HepG2 (cell line): ENCODE measurements around the gene PTPRM. TPM values are rescaled to one million over a fixed set of nuclear protein-coding genes. Genes with fewer than 3 reads are reported as not detected.

Source experiments
- ATAC-seq: fragments of 200-7000 bp; cut with Tn5 transposase; 3 replicates; pipeline ENCODE4 v1.9.1; 2020; ENCODE audit warnings: mild to moderate bottlenecking, moderate library complexity
- BruUV-seq: library from RNA; stranded (reverse); fragments of 400-500 nt; replicated peaks from 2 replicates; lab custom pipeline; 2021; lab: Mats Ljungman, UMichigan
- CTCF ChIA-PET: fragments of 300-600 bp; formaldehyde crosslinking; extraction: SDS; loops from one replicate; lab custom pipeline; 2021; ENCODE audit warnings: low total read pairs, inconsistent platforms, low intra/inter-chr PET ratio; lab: Yijun Ruan, JAX
- POLR2A ChIA-PET: fragments of 350-600 bp; sonication (Branson Sonifier 250); formaldehyde crosslinking; loops from one replicate; lab custom pipeline; 2020; ENCODE audit warnings: antibody characterized with exemption, inconsistent platforms; lab: Yijun Ruan, JAX
- DNase-seq: peaks from one replicate; pipeline ENCODE4 v3.0.0-alpha.2; 2015; ENCODE audit warnings: low spot score
- FAIRE-seq: peaks from 3 replicates; lab custom pipeline; 2011; peaks lifted over from hg19 to GRCh38; lab: Jason Lieb, UNC
- H2AFZ ChIP-seq: one replicate; pipeline ENCODE4 v1.6.1; 2011; ENCODE audit warnings: low read length, inconsistent platforms
- H3K27ac ChIP-seq: fragments of 300-600 bp; 3 replicates; pipeline ENCODE4 v1.8.0; 2011; ENCODE audit warnings: mixed run types, mild to moderate bottlenecking, mixed read lengths, low read length, inconsistent platforms; ENCODE audit not compliant: insufficient read depth; ENCODE audit errors: extremely low read length
- H3K27me3 ChIP-seq, 2 experiments: fragments of 200-600 bp in 1 of 2; 2 replicates in 1 of 2; 3 replicates in 1 of 2; pipeline versions ENCODE4 v1.6.0 to v1.8.0; 2011; ENCODE audit warnings: low read length in 2 of 2, mild to moderate bottlenecking in 2 of 2, moderate library complexity in 2 of 2, inconsistent platforms in 1 of 2; ENCODE audit not compliant: insufficient read depth in 2 of 2, control insufficient read depth in 1 of 2
- H3K36me3 ChIP-seq, 2 experiments: fragments of 200-600 bp in 1 of 2; replicated peaks in 1 of 2; 2 replicates in 1 of 2; 3 replicates in 1 of 2; pipeline versions ENCODE4 v1.5.1 to v1.8.0; 2011; ENCODE audit warnings: low read length in 2 of 2, inconsistent platforms in 1 of 2; ENCODE audit not compliant: insufficient read depth in 2 of 2, control insufficient read depth in 1 of 2
- H3K4me1 ChIP-seq: 2 replicates; pipeline ENCODE4 v1.5.1; 2012; ENCODE audit warnings: low read length, inconsistent platforms; ENCODE audit not compliant: insufficient read depth
- H3K4me2 ChIP-seq: 2 replicates; pipeline ENCODE4 v1.6.0; 2011; ENCODE audit warnings: low read depth, low read length, inconsistent platforms
- H3K4me3 ChIP-seq, 3 experiments: fragments of 200-600 bp in 1 of 3; sonication (generic), shearing (Covaris generic) in 1 of 3; replicated peaks in 1 of 3; 2 replicates each; pipeline ENCODE4 v1.5.1; 2011 to 2016; ENCODE audit warnings: low read length in 3 of 3, inconsistent platforms in 2 of 3, low read depth in 2 of 3, mild to moderate bottlenecking in 2 of 3, control low read depth in 1 of 3, mixed read lengths in 1 of 3; ENCODE audit not compliant: insufficient read depth in 1 of 3
- H3K79me2 ChIP-seq: one replicate; pipeline ENCODE4 v1.6.1; 2011; ENCODE audit warnings: low read length, inconsistent platforms; ENCODE audit not compliant: insufficient read depth
- H3K9ac ChIP-seq: 2 replicates; pipeline ENCODE4 v1.6.0; 2011; ENCODE audit warnings: mild to moderate bottlenecking, low read depth, low read length, inconsistent platforms; ENCODE audit not compliant: insufficient read depth
- H3K9me3 ChIP-seq: 2 replicates; pipeline ENCODE4 v1.5.1; 2012; ENCODE audit warnings: mild to moderate bottlenecking, low read length
- H4K20me1 ChIP-seq: 2 replicates; pipeline ENCODE4 v1.6.0; 2011; ENCODE audit warnings: inconsistent platforms, mild to moderate bottlenecking, low read length, moderate library complexity; ENCODE audit not compliant: insufficient read depth
- CEBPG ChIP-seq: IDR thresholded peaks from 2 replicates; pipeline ENCODE4 v1.6.1; 2016
- CREM ChIP-seq, 2 experiments: sonication (generic) in 1 of 2; formaldehyde crosslinking in 1 of 2; IDR thresholded peaks; 2 replicates each; pipeline versions ENCODE4 v1.4.0 to v1.6.1; 2016 to 2020; ENCODE audit warnings: antibody characterized with exemption in 1 of 2, mild to moderate bottlenecking in 1 of 2, missing genetic modification reagents in 1 of 2
- FOXP1 ChIP-seq, 2 experiments: fragments of 450-650 bp in 1 of 2; IDR thresholded peaks; 2 replicates each; pipeline ENCODE4 v1.6.1; 2017 to 2018; ENCODE audit warnings: antibody characterized with exemption in 1 of 2
- GABPB1 ChIP-seq: IDR thresholded peaks from 2 replicates; pipeline ENCODE4 v1.6.1; 2016; ENCODE audit warnings: mild to moderate bottlenecking, missing genetic modification reagents, moderate library complexity, missing compliant biosample characterization
- HDAC2 ChIP-seq: sonication (generic); formaldehyde crosslinking; IDR thresholded peaks from 2 replicates; pipeline ENCODE4 v1.4.0; 2020; ENCODE audit warnings: missing genetic modification reagents
- HNF4A ChIP-seq: sonication (generic); formaldehyde crosslinking; IDR thresholded peaks from 2 replicates; pipeline ENCODE4 v1.4.0; 2020; ENCODE audit warnings: missing genetic modification reagents
- NFATC3 ChIP-seq: sonication (generic); formaldehyde crosslinking; IDR thresholded peaks from 2 replicates; pipeline ENCODE4 v1.5.1; 2020; ENCODE audit warnings: mild to moderate bottlenecking, missing genetic modification reagents
- NR2F1 ChIP-seq, 2 experiments: fragments of 450-650 bp in 1 of 2; formaldehyde crosslinking in 1 of 2; IDR thresholded peaks; 2 replicates each; pipeline versions ENCODE4 v1.5.0 to v1.6.1; 2016 to 2020; ENCODE audit warnings: mild to moderate bottlenecking in 1 of 2, missing compliant biosample characterization in 1 of 2, missing genetic modification reagents in 1 of 2, moderate library complexity in 1 of 2
- PAXIP1 ChIP-seq: sonication (generic); formaldehyde crosslinking; conservative IDR thresholded peaks from 2 replicates; pipeline ENCODE4 v1.4.0; 2020; ENCODE audit warnings: mild to moderate bottlenecking, missing genetic modification reagents, moderate library complexity
- PITX1 ChIP-seq: sonication (generic); formaldehyde crosslinking; IDR thresholded peaks from 2 replicates; pipeline ENCODE4 v1.5.1; 2020; ENCODE audit warnings: mild to moderate bottlenecking, missing genetic modification reagents
- SAP130 ChIP-seq: IDR thresholded peaks from 2 replicates; pipeline ENCODE4 v1.6.1; 2016; ENCODE audit warnings: low read depth
- ZMAT3 ChIP-seq: sonication (generic); formaldehyde crosslinking; conservative IDR thresholded peaks from 2 replicates; pipeline ENCODE4 v1.7.0; 2021; ENCODE audit warnings: missing genetic modification reagents
- ZNF749 ChIP-seq: sonication (generic); formaldehyde crosslinking; IDR thresholded peaks from 2 replicates; pipeline ENCODE4 v1.8.0; 2022; ENCODE audit warnings: mild to moderate bottlenecking, missing genetic modification reagents, moderate library complexity, borderline replicate concordance
- WGBS: methylation state at CpG from one replicate; pipeline ENCODE4 v1.1.6; 2017; ENCODE audit warnings: low lambda C conversion rate; 5-methylcytosine and 5-hydroxymethylcytosine counted together
- in situ Hi-C: cut with HindIII; loops from 2 replicates; pipeline ENCODE4 v1.10.0; 2017; ENCODE audit warnings: low pct_unique_long_range_greater_than_20kb; ENCODE audit not compliant: extremely low pct_ligation_motif_present
- intact Hi-C: fragments of 100-400 bp; cut with micrococcal nuclease; formaldehyde crosslinking; loops from one replicate; pipeline ENCODE4 v1.10.0; 2022; ENCODE audit not compliant: unreplicated experiment
- polyA plus RNA-seq, 8 experiments: library from polyadenylated mRNA; depleted of rRNA in 3 of 8; stranded (reverse) in 7 of 8; unstranded in 1 of 8; fragments of >200 nt; fragmentation: Illumina TruSeq in 4 of 8; extraction: Trizol in 4 of 8; gene quantifications; 2 replicates each; pipeline versions ENCODE4 v1.2.1 to v1.2.3, GENCODE V29; 2011 to 2016; ENCODE audit warnings: low read depth in 4 of 8, missing spikeins in 1 of 8, mixed read lengths in 1 of 8; ENCODE audit not compliant: insufficient read depth in 1 of 8
- total RNA-seq, 5 experiments: library from RNA; depleted of rRNA; stranded (reverse); fragments of >200 nt; fragmentation: Illumina TruSeq; extraction: Trizol; gene quantifications; 2 replicates each; pipeline ENCODE4 v1.2.3, GENCODE V29; 2016; ENCODE audit warnings: low read depth in 1 of 5
- TF ChIP-seq, protein P1 (sequence below): sonication (generic); formaldehyde crosslinking; IDR thresholded peaks from 2 replicates; pipeline ENCODE4 v1.4.0; 2020; ENCODE audit warnings: missing genetic modification reagents
- TF ChIP-seq, protein P2 (sequence below): sonication (generic); formaldehyde crosslinking; IDR thresholded peaks from 2 replicates; pipeline ENCODE4 v1.5.1; 2020; ENCODE audit warnings: mild to moderate bottlenecking, missing genetic modification reagents, borderline replicate concordance

PTPRM gene
- total and polyA plus RNA-seq, 2 of the 13 experiments (the other 11 are each of a cell fraction or from before 2014, with no cell fraction given): 12.6 to 108 TPM

- Histone ChIP-seq H4K20me1 (no peaks in the 10 kb centered on the region; the same call in 1 of the 2 replicates), H3K4me3 (no peak overlapping the region; a peak in 1 of 6 replicates), H2AFZ (no peak overlapping the region), H3K9me3 (no peaks in the 10 kb centered on the region), H3K9ac (no peak overlapping the region), H3K4me2 (peak overlapping the region; percentile 41), H3K27ac (no peak overlapping the region), H3K27me3 (no peaks in the 10 kb centered on the region), H3K79me2 (peaks cover 4% of the 10 kb centered on the region), H3K4me1 (peaks cover 32% of the 10 kb centered on the region), H3K36me3 (no peaks in the 10 kb centered on the region; a peak in 1 of 5 replicates)
- WGBS: 5% methylated on average over 2 of the region's 2 CpGs
- peak; percentile 90 for FAIRE-seq
- DNase-seq: peak; percentile 80
- intact Hi-C loops: no loop called here
- peak; percentile 100 for ATAC-seq
- no TSS peak for BruUV-seq
- CTCF ChIA-PET: no interaction called here
- POLR2A ChIA-PET: interaction anchor here (1.2 kb wide), 2 partner anchors 31 to 97 kb away, joined by 5 read pairs; no protein-coding TSS in a partner anchor
- in situ Hi-C loops: no loop called here
- TF ChIP-seq ZMAT3 (CRISPR knock-in tag) (no peak), NR2F1 (CRISPR knock-in tag; IDR thresholded peaks at IDR 0.05) (peak; percentile 25 to 29; a peak in 2 of 4 replicates), HNF4A (CRISPR knock-in tag) (peak; percentile 84), ZNF749 (CRISPR knock-in tag) (no peak), NFATC3 (CRISPR knock-in tag) (no peak), GABPB1 (CRISPR knock-in tag) (no peak), SAP130 (CRISPR knock-in tag) (peak; percentile 64), CEBPG (CRISPR knock-in tag) (peak; percentile 83), PAXIP1 (peak; percentile 58), PITX1 (CRISPR knock-in tag) (no peak), HDAC2 (peak; percentile 61; the same call in 1 of the 2 replicates), FOXP1 (IDR thresholded peaks at IDR 0.05) (peak; percentile 46; the same call in 1 of the 2 replicates), FOXP1 (CRISPR knock-in tag; IDR thresholded peaks at IDR 0.05) (peak; percentile 83), CREM (IDR thresholded peaks at IDR 0.05) (0 out of 2 replicates have a peak, but pooled peaks have one; percentile 13), CREM (CRISPR knock-in tag; IDR thresholded peaks at IDR 0.05) (no peak)
- TF ChIP-seq, protein P1, sequence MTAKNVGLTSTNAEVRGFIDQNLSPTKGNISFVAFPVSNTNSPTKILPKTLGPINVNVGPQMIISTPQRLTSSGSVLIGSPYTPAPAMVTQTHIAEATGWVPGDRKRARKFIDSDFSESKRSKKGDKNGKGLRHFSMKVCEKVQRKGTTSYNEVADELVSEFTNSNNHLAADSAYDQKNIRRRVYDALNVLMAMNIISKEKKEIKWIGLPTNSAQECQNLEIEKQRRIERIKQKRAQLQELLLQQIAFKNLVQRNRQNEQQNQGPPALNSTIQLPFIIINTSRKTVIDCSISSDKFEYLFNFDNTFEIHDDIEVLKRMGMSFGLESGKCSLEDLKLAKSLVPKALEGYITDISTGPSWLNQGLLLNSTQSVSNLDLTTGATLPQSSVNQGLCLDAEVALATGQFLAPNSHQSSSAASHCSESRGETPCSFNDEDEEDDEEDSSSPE (CRISPR knock-in tag): no peak
- TF ChIP-seq, protein P2, sequence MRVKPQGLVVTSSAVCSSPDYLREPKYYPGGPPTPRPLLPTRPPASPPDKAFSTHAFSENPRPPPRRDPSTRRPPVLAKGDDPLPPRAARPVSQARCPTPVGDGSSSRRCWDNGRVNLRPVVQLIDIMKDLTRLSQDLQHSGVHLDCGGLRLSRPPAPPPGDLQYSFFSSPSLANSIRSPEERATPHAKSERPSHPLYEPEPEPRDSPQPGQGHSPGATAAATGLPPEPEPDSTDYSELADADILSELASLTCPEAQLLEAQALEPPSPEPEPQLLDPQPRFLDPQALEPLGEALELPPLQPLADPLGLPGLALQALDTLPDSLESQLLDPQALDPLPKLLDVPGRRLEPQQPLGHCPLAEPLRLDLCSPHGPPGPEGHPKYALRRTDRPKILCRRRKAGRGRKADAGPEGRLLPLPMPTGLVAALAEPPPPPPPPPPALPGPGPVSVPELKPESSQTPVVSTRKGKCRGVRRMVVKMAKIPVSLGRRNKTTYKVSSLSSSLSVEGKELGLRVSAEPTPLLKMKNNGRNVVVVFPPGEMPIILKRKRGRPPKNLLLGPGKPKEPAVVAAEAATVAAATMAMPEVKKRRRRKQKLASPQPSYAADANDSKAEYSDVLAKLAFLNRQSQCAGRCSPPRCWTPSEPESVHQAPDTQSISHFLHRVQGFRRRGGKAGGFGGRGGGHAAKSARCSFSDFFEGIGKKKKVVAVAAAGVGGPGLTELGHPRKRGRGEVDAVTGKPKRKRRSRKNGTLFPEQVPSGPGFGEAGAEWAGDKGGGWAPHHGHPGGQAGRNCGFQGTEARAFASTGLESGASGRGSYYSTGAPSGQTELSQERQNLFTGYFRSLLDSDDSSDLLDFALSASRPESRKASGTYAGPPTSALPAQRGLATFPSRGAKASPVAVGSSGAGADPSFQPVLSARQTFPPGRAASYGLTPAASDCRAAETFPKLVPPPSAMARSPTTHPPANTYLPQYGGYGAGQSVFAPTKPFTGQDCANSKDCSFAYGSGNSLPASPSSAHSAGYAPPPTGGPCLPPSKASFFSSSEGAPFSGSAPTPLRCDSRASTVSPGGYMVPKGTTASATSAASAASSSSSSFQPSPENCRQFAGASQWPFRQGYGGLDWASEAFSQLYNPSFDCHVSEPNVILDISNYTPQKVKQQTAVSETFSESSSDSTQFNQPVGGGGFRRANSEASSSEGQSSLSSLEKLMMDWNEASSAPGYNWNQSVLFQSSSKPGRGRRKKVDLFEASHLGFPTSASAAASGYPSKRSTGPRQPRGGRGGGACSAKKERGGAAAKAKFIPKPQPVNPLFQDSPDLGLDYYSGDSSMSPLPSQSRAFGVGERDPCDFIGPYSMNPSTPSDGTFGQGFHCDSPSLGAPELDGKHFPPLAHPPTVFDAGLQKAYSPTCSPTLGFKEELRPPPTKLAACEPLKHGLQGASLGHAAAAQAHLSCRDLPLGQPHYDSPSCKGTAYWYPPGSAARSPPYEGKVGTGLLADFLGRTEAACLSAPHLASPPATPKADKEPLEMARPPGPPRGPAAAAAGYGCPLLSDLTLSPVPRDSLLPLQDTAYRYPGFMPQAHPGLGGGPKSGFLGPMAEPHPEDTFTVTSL: 0 out of 2 replicates have a peak, but pooled peaks have one; percentile 29
Observed at GRCh38 chr18:7657937-7658336, 90.8 kb downstream of the PTPRM start.
